GM19372 (cell line): ENCODE data around the gene CKAP4.
"Not testable (repeated sequence)": the region's sequence is repeated elsewhere in the genome, so short reads cannot be mapped to it uniquely, and the experiment has no call there.

Source experiments
- ATAC-seq: cut with Tn5 transposase; IDR thresholded peaks from one replicate; pipeline ENCODE4 v1.9.1; 2021; ENCODE audit warnings: mild to moderate bottlenecking, low read depth, moderate library complexity; ENCODE audit not compliant: unreplicated experiment

CKAP4 gene

GRCh38 chr12:106247674-106248311, at the start of gene CKAP4:
Gene CKAP4 (minus strand): TSS chr12:106248020. CDS start chr12:106247851, 169 bp downstream.
- ATAC-seq: peak; percentile 47

- ATAC-seq: no peak
Observed at GRCh38 chr12:106297075-106297474, 49.3 kb upstream of the CKAP4 start.

GRCh38 chr12:106296179-106296877, 48.5 kb upstream of the CKAP4 start:
- no peak for ATAC-seq

GRCh38 chr12:106292339-106292738, 44.5 kb upstream of the CKAP4 start:
- no peak for ATAC-seq

GRCh38 chr12:106291342-106291741, 43.5 kb upstream of the CKAP4 start:
- ATAC-seq: no peak

GRCh38 chr12:106290666-106291065, 42.8 kb upstream of the CKAP4 start:
- no peak for ATAC-seq

- no peak for ATAC-seq
Observed at GRCh38 chr12:106289196-106289681, 41.4 kb upstream of the CKAP4 start.

GRCh38 chr12:106288494-106289195, 40.8 kb upstream of the CKAP4 start:
- no peak for ATAC-seq

- no peak for ATAC-seq
Observed at GRCh38 chr12:106288101-106288493, 40.3 kb upstream of the CKAP4 start.

GRCh38 chr12:106287364-106287763, 39.5 kb upstream of the CKAP4 start:
- no peak for ATAC-seq

- not testable (repeated sequence) for ATAC-seq
Observed at GRCh38 chr12:106286576-106287162, 38.8 kb upstream of the CKAP4 start.

- ATAC-seq: no peak
Observed at GRCh38 chr12:106285982-106286381, 38.2 kb upstream of the CKAP4 start.

GRCh38 chr12:106284358-106285105, 36.7 kb upstream of the CKAP4 start:
- no peak for ATAC-seq

GRCh38 chr12:106282457-106283097, 34.8 kb upstream of the CKAP4 start:
- ATAC-seq: no peak

- no peak for ATAC-seq
Observed at GRCh38 chr12:106281804-106282203, 34.0 kb upstream of the CKAP4 start.

- ATAC-seq: no peak
Observed at GRCh38 chr12:106281056-106281782, 33.4 kb upstream of the CKAP4 start.

- ATAC-seq: no peak
Observed at GRCh38 chr12:106280106-106280505, 32.3 kb upstream of the CKAP4 start.

GRCh38 chr12:106276032-106276740, 28.4 kb upstream of the CKAP4 start:
- ATAC-seq: peak; percentile 68

GRCh38 chr12:106275458-106275857, 27.6 kb upstream of the CKAP4 start:
- no peak for ATAC-seq
